ENCODE data around the gene ZNF785. TPM values are rescaled to one million over a fixed set of nuclear protein-coding genes. Genes with fewer than 3 reads are reported as not detected.

ZNF785 gene
- total and polyA plus RNA-seq, 2 of the 13 experiments (the other 11 are each of a cell fraction or from before 2014, with no cell fraction given): 0.01 TPM; not detected in 1

DNA sequence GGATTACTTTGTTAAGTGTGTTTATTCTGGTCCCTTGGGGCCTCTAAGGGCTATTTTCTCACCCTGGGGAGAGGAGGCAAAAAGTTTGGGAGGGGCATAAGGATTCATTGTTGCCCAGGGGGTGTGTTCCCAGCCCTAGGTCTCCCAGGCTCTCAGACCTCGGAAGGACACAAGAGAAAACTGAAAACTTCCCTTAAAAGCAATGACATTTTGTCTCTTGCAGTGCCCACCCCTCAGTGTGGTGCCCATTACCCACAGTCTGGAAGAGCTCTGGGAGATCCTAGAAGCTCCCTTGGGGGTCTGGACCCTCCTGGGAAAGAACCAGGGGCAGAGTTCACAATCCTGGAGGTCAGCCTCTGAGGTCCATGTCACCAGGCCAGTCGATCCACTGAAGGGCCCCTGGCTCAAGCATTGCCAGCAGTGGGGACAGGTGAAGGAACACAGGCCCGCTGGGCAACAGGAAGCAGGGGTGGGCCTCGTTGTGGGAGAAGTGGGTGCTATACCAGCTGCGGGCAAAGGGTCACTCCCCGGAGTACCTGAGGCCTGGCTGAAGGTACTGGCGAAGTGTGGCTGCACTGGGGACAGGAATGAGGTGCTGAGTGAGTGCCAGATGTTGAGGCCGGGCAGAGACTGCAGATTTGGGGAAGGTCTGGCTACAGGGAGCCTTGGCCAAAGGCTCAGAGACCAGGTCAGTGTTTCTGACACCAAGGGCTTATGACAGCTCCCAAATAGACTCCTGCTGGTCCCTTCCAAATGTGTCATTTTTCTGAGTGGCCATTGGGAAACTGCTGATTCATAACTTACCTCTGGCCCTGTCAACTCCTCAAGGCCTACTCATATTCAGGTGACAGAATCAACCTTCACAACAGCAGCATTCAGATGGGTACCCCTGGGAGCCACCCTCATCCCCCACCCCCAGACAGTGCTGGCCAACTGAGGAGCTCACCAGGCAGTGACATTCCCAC lies 46.2 kb downstream of the ZNF785 start (continued):
- TF ChIP-seq, protein P1, sequence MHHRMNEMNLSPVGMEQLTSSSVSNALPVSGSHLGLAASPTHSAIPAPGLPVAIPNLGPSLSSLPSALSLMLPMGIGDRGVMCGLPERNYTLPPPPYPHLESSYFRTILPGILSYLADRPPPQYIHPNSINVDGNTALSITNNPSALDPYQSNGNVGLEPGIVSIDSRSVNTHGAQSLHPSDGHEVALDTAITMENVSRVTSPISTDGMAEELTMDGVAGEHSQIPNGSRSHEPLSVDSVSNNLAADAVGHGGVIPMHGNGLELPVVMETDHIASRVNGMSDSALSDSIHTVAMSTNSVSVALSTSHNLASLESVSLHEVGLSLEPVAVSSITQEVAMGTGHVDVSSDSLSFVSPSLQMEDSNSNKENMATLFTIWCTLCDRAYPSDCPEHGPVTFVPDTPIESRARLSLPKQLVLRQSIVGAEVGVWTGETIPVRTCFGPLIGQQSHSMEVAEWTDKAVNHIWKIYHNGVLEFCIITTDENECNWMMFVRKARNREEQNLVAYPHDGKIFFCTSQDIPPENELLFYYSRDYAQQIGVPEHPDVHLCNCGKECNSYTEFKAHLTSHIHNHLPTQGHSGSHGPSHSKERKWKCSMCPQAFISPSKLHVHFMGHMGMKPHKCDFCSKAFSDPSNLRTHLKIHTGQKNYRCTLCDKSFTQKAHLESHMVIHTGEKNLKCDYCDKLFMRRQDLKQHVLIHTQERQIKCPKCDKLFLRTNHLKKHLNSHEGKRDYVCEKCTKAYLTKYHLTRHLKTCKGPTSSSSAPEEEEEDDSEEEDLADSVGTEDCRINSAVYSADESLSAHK (CRISPR knock-in tag; IDR thresholded peaks at IDR 0.05; ENCODE audit: borderline replicate concordance): no peak
- TF ChIP-seq ZEB1 (IDR thresholded peaks at IDR 0.05; ENCODE audit: insufficient replicate concordance, low read depth) (no peak), SRSF1 (optimal IDR thresholded peaks at IDR 0.05; ENCODE audit: low read depth, low read length) (no peak), HNRNPUL1 (IDR thresholded peaks at IDR 0.05; ENCODE audit: low read depth, low read length) (no peak), FOXK1 (CRISPR knock-in tag; IDR thresholded peaks at IDR 0.05; ENCODE audit: borderline replicate concordance, low read depth) (no peak), HDAC6 (IDR thresholded peaks at IDR 0.05; ENCODE audit: low read depth, low read length) (no peak), ZNF34 (CRISPR knock-in tag; IDR thresholded peaks at IDR 0.05; ENCODE audit: borderline replicate concordance) (no peak), BORCS8-MEF2B (CRISPR knock-in tag; IDR thresholded peaks at IDR 0.05) (no peak), ZNF792 (CRISPR knock-in tag; IDR thresholded peaks at IDR 0.05) (no peak), ZC3H4 (CRISPR knock-in tag; IDR thresholded peaks at IDR 0.05; ENCODE audit: borderline replicate concordance) (no peak), TAF15 (IDR thresholded peaks at IDR 0.05; ENCODE audit: low read depth, low read length, poor library complexity, severe bottlenecking) (no peak), HIC2 (CRISPR knock-in tag; IDR thresholded peaks at IDR 0.05; ENCODE audit: low read depth) (peak; percentile 86; the same call in 1 of the 2 replicates), ZFX (CRISPR knock-in tag; IDR thresholded peaks at IDR 0.05; ENCODE audit: low read depth) (peak; percentile 52), ZNF484 (CRISPR knock-in tag; IDR thresholded peaks at IDR 0.05; ENCODE audit: borderline replicate concordance, low read depth) (no peak), SMAD1 (CRISPR knock-in tag; IDR thresholded peaks at IDR 0.05; ENCODE audit: borderline replicate concordance, low read depth) (no peak), PRMT3 (CRISPR knock-in tag; IDR thresholded peaks at IDR 0.05; ENCODE audit: borderline replicate concordance, low read depth) (no peak), ZNF850 (CRISPR knock-in tag; conservative IDR thresholded peaks at IDR 0.05) (no peak), ZNF629 (CRISPR knock-in tag; conservative IDR thresholded peaks at IDR 0.05) (no peak), CBFB (CRISPR knock-in tag; IDR thresholded peaks at IDR 0.05) (no peak), HNRNPL (IDR thresholded peaks at IDR 0.05; ENCODE audit: low read depth, low read length) (peak; percentile 75; the same call in 1 of the 2 replicates), ZC3H13 (CRISPR knock-in tag; IDR thresholded peaks at IDR 0.05) (no peak), ZNF616 (CRISPR knock-in tag; IDR thresholded peaks at IDR 0.05; ENCODE audit: low read depth) (no peak), SAFB2 (CRISPR knock-in tag; IDR thresholded peaks at IDR 0.05; ENCODE audit: borderline replicate concordance, low read depth) (0 out of 2 replicates have a peak, but pooled peaks have one; percentile 45)
- TF ChIP-seq, protein P2, sequence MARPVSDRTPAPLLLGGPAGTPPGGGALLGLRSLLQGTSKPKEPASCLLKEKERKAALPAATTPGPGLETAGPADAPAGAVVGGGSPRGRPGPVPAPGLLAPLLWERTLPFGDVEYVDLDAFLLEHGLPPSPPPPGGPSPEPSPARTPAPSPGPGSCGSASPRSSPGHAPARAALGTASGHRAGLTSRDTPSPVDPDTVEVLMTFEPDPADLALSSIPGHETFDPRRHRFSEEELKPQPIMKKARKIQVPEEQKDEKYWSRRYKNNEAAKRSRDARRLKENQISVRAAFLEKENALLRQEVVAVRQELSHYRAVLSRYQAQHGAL (CRISPR knock-in tag; IDR thresholded peaks at IDR 0.05; ENCODE audit: not compliant biosample characterization): no peak
